Measurements from ENCODE around the gene HIBADH. TPM values are rescaled to one million over a fixed set of nuclear protein-coding genes. Genes with fewer than 3 reads are reported as not detected.

HIBADH gene
- total RNA-seq, 4 donors from 2014 or later, result 73.7 to 99.9 (median 84.4) TPM

DNA sequence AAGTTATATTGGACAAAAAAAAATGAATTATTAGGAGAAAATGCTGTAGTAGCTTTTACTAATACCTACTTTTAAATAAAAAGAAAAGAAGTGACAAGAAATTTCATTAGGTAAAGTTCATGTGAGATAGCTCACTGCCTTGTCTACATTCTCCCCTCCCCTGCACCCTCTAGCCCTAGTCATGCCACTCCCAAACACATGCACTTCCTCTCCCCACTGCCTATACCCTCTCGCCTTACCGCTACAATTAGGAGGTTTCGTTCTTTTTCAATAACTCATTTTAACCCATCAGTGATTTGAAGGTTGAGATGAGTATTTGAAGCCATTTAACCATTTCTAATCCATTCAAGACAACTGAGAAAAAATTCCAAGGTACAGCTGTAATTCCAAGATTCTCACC lies 75.3 kb downstream of the HIBADH start:
- Histone ChIP-seq H3K27ac (no peak overlapping the region), H3K27me3 (no peaks in the 10 kb centered on the region), H3K4me1 (no peaks in the 10 kb centered on the region), H3K9me3 (no peaks in the 10 kb centered on the region), H3K4me3 (replicated peaks in 1 of 3) (no peak overlapping the region), H3K36me3 (no peaks in the 10 kb centered on the region)
- no peak for DNase-seq
- TF ChIP-seq, protein P1, sequence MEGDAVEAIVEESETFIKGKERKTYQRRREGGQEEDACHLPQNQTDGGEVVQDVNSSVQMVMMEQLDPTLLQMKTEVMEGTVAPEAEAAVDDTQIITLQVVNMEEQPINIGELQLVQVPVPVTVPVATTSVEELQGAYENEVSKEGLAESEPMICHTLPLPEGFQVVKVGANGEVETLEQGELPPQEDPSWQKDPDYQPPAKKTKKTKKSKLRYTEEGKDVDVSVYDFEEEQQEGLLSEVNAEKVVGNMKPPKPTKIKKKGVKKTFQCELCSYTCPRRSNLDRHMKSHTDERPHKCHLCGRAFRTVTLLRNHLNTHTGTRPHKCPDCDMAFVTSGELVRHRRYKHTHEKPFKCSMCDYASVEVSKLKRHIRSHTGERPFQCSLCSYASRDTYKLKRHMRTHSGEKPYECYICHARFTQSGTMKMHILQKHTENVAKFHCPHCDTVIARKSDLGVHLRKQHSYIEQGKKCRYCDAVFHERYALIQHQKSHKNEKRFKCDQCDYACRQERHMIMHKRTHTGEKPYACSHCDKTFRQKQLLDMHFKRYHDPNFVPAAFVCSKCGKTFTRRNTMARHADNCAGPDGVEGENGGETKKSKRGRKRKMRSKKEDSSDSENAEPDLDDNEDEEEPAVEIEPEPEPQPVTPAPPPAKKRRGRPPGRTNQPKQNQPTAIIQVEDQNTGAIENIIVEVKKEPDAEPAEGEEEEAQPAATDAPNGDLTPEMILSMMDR (IDR thresholded peaks at IDR 0.05), result no peak
- no peak for TF ChIP-seq POLR2A (IDR thresholded peaks at IDR 0.05)
- 97 to 98% methylated on average over 3 of the region's 3 CpGs for WGBS, 2 donors
- intact Hi-C loops (cut with DNase I), result no loop called here

DNA sequence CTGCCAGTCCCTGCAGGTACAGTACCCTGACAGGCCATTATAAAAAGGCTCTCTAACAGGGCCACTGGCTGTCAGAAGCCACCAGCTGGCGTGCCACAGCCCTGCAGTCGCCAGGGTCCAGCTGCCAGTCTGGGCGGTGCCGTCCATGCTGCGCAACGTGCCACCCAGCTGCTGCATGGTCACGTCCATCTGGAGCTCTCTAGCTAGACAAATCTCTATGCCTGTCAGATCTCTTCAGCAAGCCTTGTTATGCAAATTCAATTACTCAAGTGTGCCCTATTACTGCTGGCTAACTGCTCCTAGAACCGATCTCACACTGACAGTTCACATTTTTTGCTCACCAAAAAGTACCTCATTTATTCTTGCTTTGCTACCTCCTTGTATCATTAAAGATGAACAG lies 75.9 kb downstream of the HIBADH start:
- no peak for TF ChIP-seq POLR2A (IDR thresholded peaks at IDR 0.05)
- TF ChIP-seq, protein P1 (IDR thresholded peaks at IDR 0.05), result no peak
- no peaks in the 10 kb centered on the region for H3K9me3 ChIP-seq
- H3K4me1 ChIP-seq, result no peaks in the 10 kb centered on the region
- H3K27ac ChIP-seq, result no peak overlapping the region
- H3K4me3 ChIP-seq (replicated peaks in 1 of 3), result no peak overlapping the region
- 90 to 92% methylated on average over 8 of the region's 8 CpGs for WGBS, 2 donors
- no peaks in the 10 kb centered on the region for H3K36me3 ChIP-seq
- DNase-seq, result no peak
- intact Hi-C loops (cut with DNase I), result no loop called here
- H3K27me3 ChIP-seq, result no peaks in the 10 kb centered on the region

DNA sequence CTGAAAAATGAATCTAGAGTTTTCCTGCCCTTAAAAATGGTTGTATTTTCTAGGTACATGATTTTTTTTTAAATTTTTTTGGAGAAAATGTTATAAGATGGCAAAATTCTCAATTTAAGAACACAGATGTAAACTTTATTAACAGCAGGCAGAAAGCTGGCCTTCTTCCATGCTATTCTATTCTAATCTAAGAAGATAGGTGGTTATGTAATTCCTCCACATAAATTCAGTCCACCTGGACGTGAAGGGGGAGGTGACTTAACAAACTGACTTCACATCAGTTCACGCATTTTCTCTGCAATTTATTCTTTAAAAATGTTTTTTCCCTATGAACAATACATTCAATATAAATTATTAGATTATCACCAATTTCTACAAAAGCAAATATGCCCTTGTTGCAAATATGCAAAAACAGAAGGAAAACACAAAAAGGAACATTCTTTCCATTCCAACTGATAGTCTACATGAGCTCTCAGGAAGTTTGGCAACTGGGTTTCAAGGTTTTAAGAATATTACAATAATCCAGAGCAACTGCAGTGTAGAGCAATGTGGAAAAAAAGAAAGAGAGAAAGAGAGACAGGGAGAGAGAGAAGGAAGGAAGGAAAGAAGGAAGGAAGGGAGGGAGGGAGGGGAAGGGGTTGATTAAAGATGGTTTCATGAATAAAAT lies 76.8 kb downstream of the HIBADH start:
- TF ChIP-seq, protein P1 (IDR thresholded peaks at IDR 0.05), result no peak
- no peak for TF ChIP-seq POLR2A (IDR thresholded peaks at IDR 0.05)
- H3K27ac ChIP-seq, result no peak overlapping the region
- no peaks in the 10 kb centered on the region for H3K36me3 ChIP-seq
- intact Hi-C loops (cut with DNase I), result no loop called here
- no peak overlapping the region for H3K4me3 ChIP-seq (replicated peaks in 1 of 3)
- no peaks in the 10 kb centered on the region for H3K4me1 ChIP-seq
- no peaks in the 10 kb centered on the region for H3K9me3 ChIP-seq
- H3K27me3 ChIP-seq, result no peaks in the 10 kb centered on the region
- no peak for DNase-seq
- WGBS, 2 donors, result 46 to 47% methylated on average over 2 of the region's 2 CpGs

DNA sequence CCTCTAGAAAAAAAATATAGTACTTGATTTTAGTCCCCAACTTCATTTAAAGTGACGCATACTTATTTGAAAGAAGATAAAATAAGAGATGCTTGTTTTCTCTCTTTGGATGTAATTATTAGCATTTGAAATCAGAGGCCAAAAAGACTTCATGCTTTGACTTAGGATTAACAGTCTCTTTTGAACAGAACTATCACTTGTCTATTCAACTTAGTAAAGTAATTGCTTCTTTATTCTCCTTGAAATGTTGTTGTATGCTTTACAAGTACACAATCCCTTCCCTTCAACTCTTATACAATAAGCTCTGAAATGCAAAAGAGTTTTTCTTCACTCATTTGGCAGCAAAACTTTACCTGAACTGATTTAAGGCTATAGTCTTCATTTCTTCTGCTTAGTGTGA lies 80.8 kb downstream of the HIBADH start:
- no peak for TF ChIP-seq POLR2A (IDR thresholded peaks at IDR 0.05)
- TF ChIP-seq, protein P1 (IDR thresholded peaks at IDR 0.05), result no peak
- H3K36me3 ChIP-seq, result no peaks in the 10 kb centered on the region
- DNase-seq, result no peak
- no peaks in the 10 kb centered on the region for H3K9me3 ChIP-seq
- 91 to 98% methylated on average over 1 of the region's 1 CpG for WGBS, 2 donors
- H3K4me3 ChIP-seq (replicated peaks in 1 of 3), result no peak overlapping the region
- no peaks in the 10 kb centered on the region for H3K27me3 ChIP-seq
- intact Hi-C loops (cut with DNase I), result no loop called here
- H3K4me1 ChIP-seq, result no peaks in the 10 kb centered on the region
- no peak overlapping the region for H3K27ac ChIP-seq

DNA sequence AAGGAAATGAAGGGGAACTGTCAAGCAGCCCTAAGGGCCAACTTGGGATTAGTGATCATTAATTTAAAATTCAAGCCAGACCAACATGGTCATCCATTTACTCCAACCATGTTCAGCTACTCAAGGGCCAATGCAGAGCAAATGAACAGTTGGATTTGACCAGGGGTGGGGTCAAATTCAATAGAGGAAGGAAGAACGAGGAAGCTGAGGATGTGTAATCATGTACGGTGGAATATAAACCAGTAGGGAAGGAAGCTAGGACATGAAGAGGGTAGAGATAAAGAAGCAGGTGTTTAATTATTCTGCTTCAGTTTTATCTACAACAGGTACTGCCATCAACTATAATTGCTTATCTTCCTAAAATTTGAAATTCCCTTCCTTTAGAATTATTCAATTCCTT lies 81.6 kb downstream of the HIBADH start:
- H3K36me3 ChIP-seq, result no peaks in the 10 kb centered on the region
- H3K27me3 ChIP-seq, result no peaks in the 10 kb centered on the region
- TF ChIP-seq, protein P1 (IDR thresholded peaks at IDR 0.05), result no peak
- TF ChIP-seq POLR2A (IDR thresholded peaks at IDR 0.05), result no peak
- H3K4me1 ChIP-seq, result no peaks in the 10 kb centered on the region
- no peak for DNase-seq
- WGBS, 2 donors, result 88 to 91% methylated on average over 2 of the region's 2 CpGs
- no peak overlapping the region for H3K4me3 ChIP-seq (replicated peaks in 1 of 3)
- no peak overlapping the region for H3K27ac ChIP-seq
- intact Hi-C loops (cut with DNase I), result no loop called here
- H3K9me3 ChIP-seq, result no peaks in the 10 kb centered on the region

Measured in thyroid gland (tissue), 4 donors.